ENCODE data around the gene SAG.

SAG gene

DNA sequence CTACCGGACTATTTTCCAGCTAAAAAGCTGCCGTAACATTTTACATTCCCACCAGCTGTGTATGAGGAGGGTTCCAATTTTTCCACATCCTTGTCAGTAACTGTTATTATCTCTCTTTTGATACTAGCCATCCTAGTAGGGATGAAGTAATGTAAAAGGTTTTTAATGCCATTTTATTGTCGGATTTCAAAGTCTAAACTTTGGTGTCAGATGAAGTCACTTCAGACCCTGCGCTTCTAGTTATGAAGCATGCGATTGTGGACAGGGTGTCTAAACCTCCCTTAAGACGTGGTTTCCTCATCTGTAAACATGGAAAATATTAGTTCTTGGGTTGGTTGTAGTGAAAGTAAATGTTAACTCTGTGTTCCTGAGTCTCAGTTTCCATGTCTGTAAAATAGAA, 51.3 kb downstream of the SAG start:
- Histone ChIP-seq H3K9ac (ENCODE audit: low read length) (no peak overlapping the region), H2BK12ac (ENCODE audit: low read length) (no peak overlapping the region), H3K27me3 (ENCODE audit: insufficient read depth, low read length) (no peaks in the 10 kb centered on the region)

GRCh38 chr2:233359823-233360222, 52.2 kb downstream of the SAG start:
- Histone ChIP-seq H2BK5ac (ENCODE audit: low read depth, low read length, poor library complexity) (no peak overlapping the region), H4K12ac (ENCODE audit: low read depth, low read length) (no peak overlapping the region), H3K4ac (ENCODE audit: low read depth, low read length) (peak overlapping the region; percentile 88), H3K9me3 (ENCODE audit: insufficient read depth, low read depth, low read length) (no peaks in the 10 kb centered on the region), H3K79me1 (ENCODE audit: low read length) (peaks cover 13% of the 10 kb centered on the region), H3K27me3 (ENCODE audit: insufficient read depth, low read length) (no peaks in the 10 kb centered on the region), H2AFZ (ENCODE audit: insufficient read depth, low read length, poor library complexity) (no peak overlapping the region), H4K91ac (ENCODE audit: low read depth, low read length) (peak overlapping the region; percentile 45), H2BK12ac (ENCODE audit: low read length) (no peak overlapping the region), H3K9ac (ENCODE audit: low read length) (no peak overlapping the region), H3K4me3 (ENCODE audit: low read depth, low read length) (no peak overlapping the region), H3K4me1 (ENCODE audit: control insufficient read depth in 1 of 2, insufficient read depth in 2 of 2, low read length in 2 of 2) (peaks cover 20 to 30% of the 10 kb centered on the region in 2 experiments), H3K79me2 (ENCODE audit: control insufficient read depth, insufficient read depth, low read length, poor library complexity) (peaks cover 4% of the 10 kb centered on the region), H4K8ac (ENCODE audit: low read depth, low read length) (no peak overlapping the region), H3K27ac (ENCODE audit: low read depth, low read length) (no peak overlapping the region), H3K18ac (ENCODE audit: low read length) (no peak overlapping the region), H2BK120ac (ENCODE audit: insufficient read depth, low read length, poor library complexity) (peak overlapping the region; percentile 58), H3K4me2 (ENCODE audit: low read length) (no peak overlapping the region), H3K23ac (ENCODE audit: low read length) (no peak overlapping the region), H3K14ac (ENCODE audit: low read length) (no peak overlapping the region), H3K36me3 (ENCODE audit: control insufficient read depth in 1 of 2, insufficient read depth in 2 of 2, low read length in 2 of 2) (no peaks in the 10 kb centered on the region), H2AK5ac (ENCODE audit: low read length) (no peak overlapping the region)
- no CpG with 5 or more reads among the region's 3 CpGs for WGBS (ENCODE audit: extremely low coverage, insufficient coverage, insufficient read length)
- DNase-seq, result no peak

More for the DNA sequence above, 51.3 kb downstream of the SAG start:
- Histone ChIP-seq H3K27ac (ENCODE audit: low read depth, low read length) (no peak overlapping the region), H4K91ac (ENCODE audit: low read depth, low read length) (no peak overlapping the region), H3K79me1 (ENCODE audit: low read length) (peaks cover 16% of the 10 kb centered on the region), H3K4ac (ENCODE audit: low read depth, low read length) (no peak overlapping the region), H3K9me3 (ENCODE audit: insufficient read depth, low read depth, low read length) (no peaks in the 10 kb centered on the region), H2AFZ (ENCODE audit: insufficient read depth, low read length, poor library complexity) (no peak overlapping the region), H3K18ac (ENCODE audit: low read length) (no peak overlapping the region), H2BK5ac (ENCODE audit: low read depth, low read length, poor library complexity) (no peak overlapping the region), H3K79me2 (ENCODE audit: control insufficient read depth, insufficient read depth, low read length, poor library complexity) (peaks cover 6% of the 10 kb centered on the region), H2AK5ac (ENCODE audit: low read length) (no peak overlapping the region), H3K36me3 (ENCODE audit: control insufficient read depth in 1 of 2, insufficient read depth in 2 of 2, low read length in 2 of 2) (no peaks in the 10 kb centered on the region), H3K4me2 (ENCODE audit: low read length) (no peak overlapping the region), H3K4me3 (ENCODE audit: low read depth, low read length) (no peak overlapping the region), H4K12ac (ENCODE audit: low read depth, low read length) (no peak overlapping the region), H3K23ac (ENCODE audit: low read length) (no peak overlapping the region), H2BK120ac (ENCODE audit: insufficient read depth, low read length, poor library complexity) (no peak overlapping the region), H3K14ac (ENCODE audit: low read length) (no peak overlapping the region), H3K4me1 (ENCODE audit: control insufficient read depth in 1 of 2, insufficient read depth in 2 of 2, low read length in 2 of 2) (peaks cover 20 to 31% of the 10 kb centered on the region in 2 experiments), H4K8ac (ENCODE audit: low read depth, low read length) (no peak overlapping the region)
- WGBS (ENCODE audit: extremely low coverage, insufficient coverage, insufficient read length), result no CpG with 5 or more reads among the region's 6 CpGs
- no peak for DNase-seq

DNA sequence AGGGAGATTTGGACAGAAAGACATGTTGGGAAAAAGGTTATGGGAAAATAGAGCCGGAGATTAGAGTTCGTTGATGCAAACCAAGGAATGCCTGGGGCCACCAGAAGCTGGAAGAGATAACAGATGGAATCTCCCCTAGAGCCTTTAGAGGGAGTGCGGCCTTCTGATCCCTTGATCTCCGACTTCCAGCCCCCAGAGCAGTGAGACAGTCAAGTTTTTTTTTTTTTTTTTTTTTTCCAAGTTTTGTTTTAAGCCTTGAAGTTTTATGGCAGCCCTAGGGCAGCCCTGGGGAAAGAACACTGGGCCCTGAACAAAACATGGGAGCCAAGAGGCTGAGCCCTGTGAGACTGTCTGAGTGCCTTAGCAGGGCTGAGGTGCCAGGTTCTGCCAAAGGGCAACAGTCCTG, 53.2 kb downstream of the SAG start:
- no peak overlapping the region for H2AK5ac ChIP-seq (ENCODE audit: low read length)
- H3K79me2 ChIP-seq (ENCODE audit: control insufficient read depth, insufficient read depth, low read length, poor library complexity), result peaks cover 2% of the 10 kb centered on the region
- H3K9ac ChIP-seq (ENCODE audit: low read length), result no peak overlapping the region
- H3K4ac ChIP-seq (ENCODE audit: low read depth, low read length), result no peak overlapping the region
- H3K36me3 ChIP-seq (ENCODE audit: control insufficient read depth in 1 of 2, insufficient read depth in 2 of 2, low read length in 2 of 2), result no peaks in the 10 kb centered on the region
- H2BK12ac ChIP-seq (ENCODE audit: low read length), result peak overlapping the region; percentile 46
- peaks cover 16 to 24% of the 10 kb centered on the region in 2 experiments for H3K4me1 ChIP-seq (ENCODE audit: control insufficient read depth in 1 of 2, insufficient read depth in 2 of 2, low read length in 2 of 2)
- no peaks in the 10 kb centered on the region for H3K9me3 ChIP-seq (ENCODE audit: insufficient read depth, low read depth, low read length)
- DNase-seq, result peak; percentile 74 to 78
- no peak overlapping the region for H2AFZ ChIP-seq (ENCODE audit: insufficient read depth, low read length, poor library complexity)
- H3K79me1 ChIP-seq (ENCODE audit: low read length), result peaks cover 13% of the 10 kb centered on the region
- H4K91ac ChIP-seq (ENCODE audit: low read depth, low read length), result peak overlapping the region; percentile 45
- peak overlapping the region; percentile 50 for H2BK5ac ChIP-seq (ENCODE audit: low read depth, low read length, poor library complexity)
- WGBS (ENCODE audit: extremely low coverage, insufficient coverage, insufficient read length), result no CpG with 5 or more reads among the region's 4 CpGs
- H4K8ac ChIP-seq (ENCODE audit: low read depth, low read length), result peak overlapping the region; percentile 36
- no peak overlapping the region for H2BK120ac ChIP-seq (ENCODE audit: insufficient read depth, low read length, poor library complexity)
- H3K27me3 ChIP-seq (ENCODE audit: insufficient read depth, low read length), result no peaks in the 10 kb centered on the region
- H4K12ac ChIP-seq (ENCODE audit: low read depth, low read length), result no peak overlapping the region
- H3K14ac ChIP-seq (ENCODE audit: low read length), result no peak overlapping the region
- H3K27ac ChIP-seq (ENCODE audit: low read depth, low read length), result peak overlapping the region; percentile 75
- H3K23ac ChIP-seq (ENCODE audit: low read length), result no peak overlapping the region
- no peak overlapping the region for H3K18ac ChIP-seq (ENCODE audit: low read length)
- H3K4me2 ChIP-seq (ENCODE audit: low read length), result peak overlapping the region; percentile 24
- H3K4me3 ChIP-seq (ENCODE audit: low read depth, low read length), result no peak overlapping the region

GRCh38 chr2:233361297-233361696, 53.7 kb downstream of the SAG start:
- H3K23ac ChIP-seq (ENCODE audit: low read length), result no peak overlapping the region

More at GRCh38 chr2:233361297-233361696, 53.7 kb downstream of the SAG start:
- Histone ChIP-seq H3K36me3 (ENCODE audit: control insufficient read depth in 1 of 2, insufficient read depth in 2 of 2, low read length in 2 of 2) (no peaks in the 10 kb centered on the region), H3K27ac (ENCODE audit: low read depth, low read length) (peak overlapping the region; percentile 75), H3K4ac (ENCODE audit: low read depth, low read length) (no peak overlapping the region), H3K4me1 (ENCODE audit: control insufficient read depth in 1 of 2, insufficient read depth in 2 of 2, low read length in 2 of 2) (peaks cover 16 to 21% of the 10 kb centered on the region in 2 experiments), H3K4me2 (ENCODE audit: low read length) (peak overlapping the region; percentile 9), H2BK12ac (ENCODE audit: low read length) (no peak overlapping the region), H3K14ac (ENCODE audit: low read length) (no peak overlapping the region), H4K91ac (ENCODE audit: low read depth, low read length) (peak overlapping the region; percentile 45), H4K12ac (ENCODE audit: low read depth, low read length) (no peak overlapping the region), H2AK5ac (ENCODE audit: low read length) (no peak overlapping the region), H4K8ac (ENCODE audit: low read depth, low read length) (no peak overlapping the region), H3K27me3 (ENCODE audit: insufficient read depth, low read length) (no peaks in the 10 kb centered on the region), H2BK5ac (ENCODE audit: low read depth, low read length, poor library complexity) (no peak overlapping the region), H3K9me3 (ENCODE audit: insufficient read depth, low read depth, low read length) (no peaks in the 10 kb centered on the region), H3K79me2 (ENCODE audit: control insufficient read depth, insufficient read depth, low read length, poor library complexity) (peaks cover 2% of the 10 kb centered on the region), H2BK120ac (ENCODE audit: insufficient read depth, low read length, poor library complexity) (no peak overlapping the region), H3K4me3 (ENCODE audit: low read depth, low read length) (no peak overlapping the region), H3K79me1 (ENCODE audit: low read length) (peaks cover 8% of the 10 kb centered on the region), H3K9ac (ENCODE audit: low read length) (no peak overlapping the region), H2AFZ (ENCODE audit: insufficient read depth, low read length, poor library complexity) (no peak overlapping the region), H3K18ac (ENCODE audit: low read length) (no peak overlapping the region)
- whole genome bisulfite sequencing (ENCODE audit: extremely low coverage, insufficient coverage, insufficient read length), result no CpG with 5 or more reads among the region's 7 CpGs
- DNase-seq, result no peak
